SK-N-SH (cell line): ENCODE results near the gene PPP4R3A. TPM values are rescaled to one million over a fixed set of nuclear protein-coding genes. Genes with fewer than 3 reads are reported as not detected.

Experiments
- CTCF ChIA-PET: fragments of 300-600, 350-600 bp; formaldehyde crosslinking; extraction: SDS; loops from one replicate; lab custom pipeline; 2021; lab: Yijun Ruan, JAX
- POLR2A ChIA-PET: fragments of 350-600 bp; sonication (Branson Sonifier 250); formaldehyde crosslinking; extraction: SDS; loops from one replicate; lab custom pipeline; 2020; ENCODE audit warnings: antibody characterized with exemption, inconsistent platforms; lab: Yijun Ruan, JAX
- DNase-seq: peaks from one replicate; pipeline ENCODE4 v3.0.0; 2012
- H2AFZ ChIP-seq: fragments of 200-600 bp; sonication (generic); 2 replicates; pipeline ENCODE4 v1.8.1; 2016; ENCODE audit warnings: antibody characterized with exemption, mild to moderate bottlenecking, low read depth
- H3F3A ChIP-seq: fragments of 200-600 bp; sonication (generic); replicated peaks from 2 replicates; pipeline ENCODE3; 2016; ENCODE audit warnings: antibody characterized with exemption, mild to moderate bottlenecking; ENCODE audit not compliant: insufficient read depth
- H3K27ac ChIP-seq, 2 experiments: fragments of 200-500 bp in 1 of 2; fragments of 200-600 bp in 1 of 2; sonication (Bioruptor generic) in 1 of 2; sonication (generic), shearing (Covaris generic) in 1 of 2; 2 replicates each; pipeline versions ENCODE4 v1.5.1 to v1.6.1; 2014 to 2016; ENCODE audit warnings: low read depth in 2 of 2, inconsistent platforms in 1 of 2, low read length in 1 of 2, mild to moderate bottlenecking in 1 of 2, mixed read lengths in 1 of 2
- H3K27me3 ChIP-seq: fragments of 200-600 bp; sonication (generic), shearing (Covaris generic); 2 replicates; pipeline ENCODE4 v1.6.1; 2016; ENCODE audit warnings: mixed run types; ENCODE audit not compliant: insufficient read depth
- H3K36me3 ChIP-seq, 2 experiments: fragments of 200-500 bp in 1 of 2; fragments of 200-600 bp in 1 of 2; sonication (Bioruptor generic) in 1 of 2; sonication (generic) in 1 of 2; replicated peaks in 1 of 2; 2 replicates each; pipeline versions ENCODE3 to v1.5.1; 2014 to 2016; ENCODE audit warnings: low read length in 1 of 2, mild to moderate bottlenecking in 1 of 2; ENCODE audit not compliant: insufficient read depth in 2 of 2, control insufficient read depth in 1 of 2
- H3K4me1 ChIP-seq, 2 experiments: fragments of 200-500 bp in 1 of 2; fragments of 200-600 bp in 1 of 2; sonication (Bioruptor generic) in 1 of 2; sonication (generic), shearing (Covaris generic) in 1 of 2; 2 replicates each; pipeline versions ENCODE4 v1.5.1 to v1.6.1; 2014 to 2016; ENCODE audit warnings: low read depth in 1 of 2, low read length in 1 of 2, mixed run types in 1 of 2; ENCODE audit not compliant: insufficient read depth in 2 of 2, control insufficient read depth in 1 of 2
- H3K4me2 ChIP-seq: fragments of 200-600 bp; sonication (generic), shearing (Covaris generic); 2 replicates; pipeline ENCODE4 v1.6.1; 2017; ENCODE audit warnings: mixed run types
- H3K4me3 ChIP-seq, 2 experiments: fragments of 200-500 bp in 1 of 2; fragments of 200-600 bp in 1 of 2; sonication (Bioruptor generic) in 1 of 2; sonication (generic), shearing (Covaris generic) in 1 of 2; 2 replicates each; pipeline versions ENCODE4 v1.5.1 to v1.8.1; 2014 to 2016; ENCODE audit warnings: low read depth in 2 of 2, inconsistent platforms in 1 of 2, low read length in 1 of 2, mild to moderate bottlenecking in 1 of 2, mixed read lengths in 1 of 2, moderate library complexity in 1 of 2
- H3K79me2 ChIP-seq: fragments of 200-600 bp; sonication (generic); 2 replicates; pipeline ENCODE4 v1.8.1; 2017; ENCODE audit warnings: mild to moderate bottlenecking; ENCODE audit not compliant: insufficient read depth
- H3K9ac ChIP-seq: fragments of 200-600 bp; sonication (generic); 2 replicates; pipeline ENCODE4 v1.6.1; 2017; ENCODE audit warnings: mixed run types
- H3K9me2 ChIP-seq: fragments of 200-600 bp; sonication (generic); 2 replicates; pipeline ENCODE4 v1.6.1; 2017; ENCODE audit warnings: mixed run types
- H3K9me3 ChIP-seq: fragments of 200-600 bp; sonication (generic); 2 replicates; pipeline ENCODE4 v1.6.1; 2017; ENCODE audit warnings: mixed run types, mild to moderate bottlenecking, moderate library complexity
- H4K20me1 ChIP-seq: fragments of 200-600 bp; sonication (generic); 2 replicates; pipeline ENCODE4 v1.6.1; 2017; ENCODE audit warnings: mild to moderate bottlenecking, mixed run types; ENCODE audit not compliant: insufficient read depth
- CHD2 ChIP-seq: fragments of 150-350 bp; IDR thresholded peaks from 2 replicates; pipeline ENCODE4 v1.6.1; 2018; ENCODE audit warnings: low read length; ENCODE audit not compliant: partially characterized antibody
- FOXM1 ChIP-seq: IDR thresholded peaks from 2 replicates; pipeline ENCODE4 v1.4.0; 2012; ENCODE audit warnings: low read depth, mild to moderate bottlenecking
- GABPA ChIP-seq: IDR thresholded peaks from 2 replicates; pipeline ENCODE4 v1.4.0; 2012; ENCODE audit warnings: low read depth, mild to moderate bottlenecking
- IRF3 ChIP-seq: fragments of 150-350 bp; IDR thresholded peaks from 2 replicates; pipeline ENCODE4 v1.6.1; 2016; ENCODE audit warnings: mild to moderate bottlenecking, low read depth, low read length
- JUND ChIP-seq: IDR thresholded peaks from 2 replicates; pipeline ENCODE4 v1.4.0; 2012
- NFIC ChIP-seq: IDR thresholded peaks from 2 replicates; pipeline ENCODE4 v1.4.0; 2012; ENCODE audit warnings: borderline replicate concordance
- RCOR1 ChIP-seq: fragments of 150-350 bp; IDR thresholded peaks from 2 replicates; pipeline ENCODE4 v1.6.1; 2017; ENCODE audit warnings: antibody characterized with exemption, low read length
- SIN3A ChIP-seq: IDR thresholded peaks from 2 replicates; pipeline ENCODE4 v1.6.1; 2012; ENCODE audit warnings: low read depth, mild to moderate bottlenecking, low read length, moderate library complexity, borderline replicate concordance
- SMC3 ChIP-seq: IDR thresholded peaks from 2 replicates; pipeline ENCODE4 v1.6.1; 2012; ENCODE audit warnings: low read depth, low read length, improper control_type of control experiment
- ZBTB33 ChIP-seq: IDR thresholded peaks from 2 replicates; pipeline ENCODE4 v1.4.0; 2012; ENCODE audit warnings: low read depth, borderline replicate concordance
- WGBS: methylation state at CpG from one replicate; pipeline ENCODE4 v1.1.6; 2017; ENCODE audit warnings: low lambda C conversion rate; 5-methylcytosine and 5-hydroxymethylcytosine counted together
- polyA plus RNA-seq, 3 experiments: library from polyadenylated mRNA; depleted of rRNA; stranded (reverse); fragments of >200 nt; gene quantifications; 2 replicates each; pipeline ENCODE4 v1.2.3, GENCODE V29; 2012
- TF ChIP-seq, protein P1 (sequence below): IDR thresholded peaks from 2 replicates; pipeline ENCODE4 v1.4.0; 2012; ENCODE audit warnings: low read depth
- TF ChIP-seq, protein P2 (sequence below): IDR thresholded peaks from 2 replicates; pipeline ENCODE4 v1.4.0; 2012; ENCODE audit warnings: low read depth, borderline replicate concordance
- TF ChIP-seq, protein P3 (sequence below): IDR thresholded peaks from 2 replicates; pipeline ENCODE4 v1.6.1; 2012; ENCODE audit warnings: mild to moderate bottlenecking, low read depth, low read length, moderate library complexity
- TF ChIP-seq, protein P4 (sequence below): fragments of 150-350 bp; IDR thresholded peaks from 2 replicates; pipeline ENCODE4 v1.6.1; 2017; ENCODE audit warnings: antibody characterized with exemption, low read length, low read depth, borderline replicate concordance

Gene PPP4R3A
- polyA plus RNA-seq, 1 of the 3 experiments (the other 2 are of a cell fraction), result 34.9 TPM

DNA sequence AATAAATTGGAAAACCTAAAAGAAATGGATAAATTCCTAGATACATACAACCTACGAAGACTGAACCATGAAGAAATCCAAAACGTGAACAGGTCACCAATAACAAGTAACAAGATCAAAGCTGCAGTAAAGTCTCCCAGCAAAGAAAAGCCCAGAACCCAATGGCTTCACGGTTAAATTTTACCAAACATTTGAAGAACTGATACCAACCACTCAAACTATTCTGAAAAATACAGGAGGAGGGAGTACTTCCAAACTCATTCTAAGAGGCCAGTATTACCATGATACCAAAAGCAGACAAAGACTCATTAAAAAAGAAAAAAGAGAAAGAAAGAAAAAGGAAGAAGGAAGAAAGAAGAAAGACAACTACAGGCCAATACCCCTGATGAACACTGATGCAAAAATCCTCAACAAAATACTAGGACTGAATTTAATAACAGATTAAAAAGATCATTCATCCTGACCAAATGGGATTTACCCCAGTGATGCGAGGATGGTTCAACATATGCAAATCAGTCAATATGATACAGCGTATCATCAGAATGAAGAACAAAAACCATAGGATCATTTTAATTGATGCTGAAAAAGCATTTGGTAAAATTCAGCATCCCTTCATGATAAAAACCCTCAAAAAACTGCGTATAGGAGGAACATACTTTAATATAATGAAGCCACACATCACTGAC, 65.6 kb downstream of the PPP4R3A start:
- POLR2A ChIA-PET, result no interaction called here
- Histone ChIP-seq H2AFZ (no peak overlapping the region), H3K79me2 (no peaks in the 10 kb centered on the region), H3K36me3 (no peaks in the 10 kb centered on the region), H3K4me3 (no peak overlapping the region), H3K9me3 (no peaks in the 10 kb centered on the region), H3K27me3 (no peaks in the 10 kb centered on the region), H3F3A (no peaks in the 10 kb centered on the region), H4K20me1 (no peaks in the 10 kb centered on the region), H3K27ac (no peak overlapping the region), H3K9me2 (no peaks in the 10 kb centered on the region), H3K4me1 (no peaks in the 10 kb centered on the region), H3K4me2 (no peak overlapping the region), H3K9ac (no peak overlapping the region)
- TF ChIP-seq FOXM1 (no peak), JUND (no peak), IRF3 (no peak), RCOR1 (no peak), SIN3A (no peak)
- TF ChIP-seq, protein P1, sequence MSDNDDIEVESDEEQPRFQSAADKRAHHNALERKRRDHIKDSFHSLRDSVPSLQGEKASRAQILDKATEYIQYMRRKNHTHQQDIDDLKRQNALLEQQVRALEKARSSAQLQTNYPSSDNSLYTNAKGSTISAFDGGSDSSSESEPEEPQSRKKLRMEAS, result no peak
- TF ChIP-seq, protein P2, sequence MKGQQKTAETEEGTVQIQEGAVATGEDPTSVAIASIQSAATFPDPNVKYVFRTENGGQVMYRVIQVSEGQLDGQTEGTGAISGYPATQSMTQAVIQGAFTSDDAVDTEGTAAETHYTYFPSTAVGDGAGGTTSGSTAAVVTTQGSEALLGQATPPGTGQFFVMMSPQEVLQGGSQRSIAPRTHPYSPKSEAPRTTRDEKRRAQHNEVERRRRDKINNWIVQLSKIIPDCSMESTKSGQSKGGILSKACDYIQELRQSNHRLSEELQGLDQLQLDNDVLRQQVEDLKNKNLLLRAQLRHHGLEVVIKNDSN, result no peak
- DNase-seq, result no peak
- CTCF ChIA-PET, result interaction anchor here (1.4 kb wide), 1 partner anchor 17 kb away, joined by 4 read pairs; no protein-coding TSS in a partner anchor
- 43% methylated on average over 6 of the region's 6 CpGs for WGBS

DNA sequence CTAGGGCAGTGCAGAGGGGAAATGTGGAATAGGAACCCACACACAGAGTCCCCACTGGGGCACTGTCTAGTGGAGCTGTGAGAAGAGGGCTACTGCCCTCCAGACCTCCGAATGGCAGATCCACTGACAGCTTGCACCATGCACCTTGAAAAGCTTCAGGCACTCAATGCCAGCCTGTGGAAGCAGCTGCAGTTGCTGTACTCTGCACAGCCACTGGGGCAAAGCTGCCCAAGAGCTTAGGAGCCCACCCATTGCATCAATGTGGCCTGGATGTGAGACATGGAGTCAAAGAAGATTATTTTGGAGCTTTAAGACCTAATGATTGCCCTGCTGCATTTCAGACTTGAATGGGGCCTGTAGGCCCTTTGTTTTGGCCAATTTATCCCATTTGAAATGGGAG, 70.8 kb downstream of the PPP4R3A start:
- Histone ChIP-seq H3K27ac (no peak overlapping the region), H3K4me1 (no peaks in the 10 kb centered on the region), H3K9me3 (no peaks in the 10 kb centered on the region), H3K9me2 (no peaks in the 10 kb centered on the region), H3K27me3 (no peaks in the 10 kb centered on the region), H3K4me2 (no peak overlapping the region), H3K36me3 (no peaks in the 10 kb centered on the region), H3K79me2 (no peaks in the 10 kb centered on the region), H3F3A (no peaks in the 10 kb centered on the region), H3K9ac (no peak overlapping the region), H4K20me1 (no peaks in the 10 kb centered on the region), H2AFZ (no peak overlapping the region), H3K4me3 (no peak overlapping the region)
- ChIA-PET POLR2A (no interaction called here), CTCF (interaction anchor here (1.7 to 1.9 kb wide), 2 partner anchors 15 to 116 kb away, joined by 5 to 7 read pairs; no protein-coding TSS in a partner anchor)
- WGBS, result 0% methylated on average over 1 of the region's 1 CpG
- no peak for DNase-seq
- TF ChIP-seq JUND (no peak), NFIC (no peak), IRF3 (no peak), SMC3 (no peak), CHD2 (no peak), GABPA (no peak), ZBTB33 (no peak)
- TF ChIP-seq, protein P2, result no peak
- TF ChIP-seq, protein P3, sequence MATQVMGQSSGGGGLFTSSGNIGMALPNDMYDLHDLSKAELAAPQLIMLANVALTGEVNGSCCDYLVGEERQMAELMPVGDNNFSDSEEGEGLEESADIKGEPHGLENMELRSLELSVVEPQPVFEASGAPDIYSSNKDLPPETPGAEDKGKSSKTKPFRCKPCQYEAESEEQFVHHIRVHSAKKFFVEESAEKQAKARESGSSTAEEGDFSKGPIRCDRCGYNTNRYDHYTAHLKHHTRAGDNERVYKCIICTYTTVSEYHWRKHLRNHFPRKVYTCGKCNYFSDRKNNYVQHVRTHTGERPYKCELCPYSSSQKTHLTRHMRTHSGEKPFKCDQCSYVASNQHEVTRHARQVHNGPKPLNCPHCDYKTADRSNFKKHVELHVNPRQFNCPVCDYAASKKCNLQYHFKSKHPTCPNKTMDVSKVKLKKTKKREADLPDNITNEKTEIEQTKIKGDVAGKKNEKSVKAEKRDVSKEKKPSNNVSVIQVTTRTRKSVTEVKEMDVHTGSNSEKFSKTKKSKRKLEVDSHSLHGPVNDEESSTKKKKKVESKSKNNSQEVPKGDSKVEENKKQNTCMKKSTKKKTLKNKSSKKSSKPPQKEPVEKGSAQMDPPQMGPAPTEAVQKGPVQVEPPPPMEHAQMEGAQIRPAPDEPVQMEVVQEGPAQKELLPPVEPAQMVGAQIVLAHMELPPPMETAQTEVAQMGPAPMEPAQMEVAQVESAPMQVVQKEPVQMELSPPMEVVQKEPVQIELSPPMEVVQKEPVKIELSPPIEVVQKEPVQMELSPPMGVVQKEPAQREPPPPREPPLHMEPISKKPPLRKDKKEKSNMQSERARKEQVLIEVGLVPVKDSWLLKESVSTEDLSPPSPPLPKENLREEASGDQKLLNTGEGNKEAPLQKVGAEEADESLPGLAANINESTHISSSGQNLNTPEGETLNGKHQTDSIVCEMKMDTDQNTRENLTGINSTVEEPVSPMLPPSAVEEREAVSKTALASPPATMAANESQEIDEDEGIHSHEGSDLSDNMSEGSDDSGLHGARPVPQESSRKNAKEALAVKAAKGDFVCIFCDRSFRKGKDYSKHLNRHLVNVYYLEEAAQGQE, result no peak
- TF ChIP-seq, protein P4, sequence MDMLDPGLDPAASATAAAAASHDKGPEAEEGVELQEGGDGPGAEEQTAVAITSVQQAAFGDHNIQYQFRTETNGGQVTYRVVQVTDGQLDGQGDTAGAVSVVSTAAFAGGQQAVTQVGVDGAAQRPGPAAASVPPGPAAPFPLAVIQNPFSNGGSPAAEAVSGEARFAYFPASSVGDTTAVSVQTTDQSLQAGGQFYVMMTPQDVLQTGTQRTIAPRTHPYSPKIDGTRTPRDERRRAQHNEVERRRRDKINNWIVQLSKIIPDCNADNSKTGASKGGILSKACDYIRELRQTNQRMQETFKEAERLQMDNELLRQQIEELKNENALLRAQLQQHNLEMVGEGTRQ, result no peak
